T-helper 22 cell (primary cell): ENCODE data around the gene STK25.
A peak's percentile ranks its signal among the peaks of the same experiment; 100 is the strongest.

Source experiments
- DNase-seq: peaks from one replicate; pipeline ENCODE4 v3.0.0-alpha.2; 2020; ENCODE audit warnings: low read depth

STK25 gene

GRCh38 chr2:241508240-241509154, at the start of gene STK25:
TSS of gene STK25 (minus strand) at chr2:241508584. CDS start at chr2:241508035, 549 bp downstream.
- DNase-seq, result peak; percentile 96

DNA sequence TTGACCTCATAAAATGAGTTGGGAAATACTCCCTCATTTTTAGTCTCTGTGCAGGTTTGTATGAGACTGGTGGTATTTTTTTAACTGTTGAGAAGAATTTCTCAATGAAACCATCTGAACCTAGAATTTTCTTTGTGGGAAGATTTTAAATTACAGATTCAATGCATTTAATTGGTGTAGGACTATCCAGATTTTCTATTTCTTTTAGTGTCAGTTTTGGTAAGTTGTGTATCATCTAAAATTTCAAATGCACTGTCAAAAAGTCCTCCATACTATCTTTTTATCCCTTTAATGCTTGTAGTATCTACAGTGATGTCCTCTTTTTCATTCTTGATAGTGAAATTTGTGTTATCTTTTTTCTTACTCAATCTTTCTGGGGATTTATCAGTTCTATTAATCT, 48.4 kb upstream of the STK25 start:
- no peak for DNase-seq

GRCh38 chr2:241555711-241556110, 47.3 kb upstream of the STK25 start:
- DNase-seq, result no peak

DNA sequence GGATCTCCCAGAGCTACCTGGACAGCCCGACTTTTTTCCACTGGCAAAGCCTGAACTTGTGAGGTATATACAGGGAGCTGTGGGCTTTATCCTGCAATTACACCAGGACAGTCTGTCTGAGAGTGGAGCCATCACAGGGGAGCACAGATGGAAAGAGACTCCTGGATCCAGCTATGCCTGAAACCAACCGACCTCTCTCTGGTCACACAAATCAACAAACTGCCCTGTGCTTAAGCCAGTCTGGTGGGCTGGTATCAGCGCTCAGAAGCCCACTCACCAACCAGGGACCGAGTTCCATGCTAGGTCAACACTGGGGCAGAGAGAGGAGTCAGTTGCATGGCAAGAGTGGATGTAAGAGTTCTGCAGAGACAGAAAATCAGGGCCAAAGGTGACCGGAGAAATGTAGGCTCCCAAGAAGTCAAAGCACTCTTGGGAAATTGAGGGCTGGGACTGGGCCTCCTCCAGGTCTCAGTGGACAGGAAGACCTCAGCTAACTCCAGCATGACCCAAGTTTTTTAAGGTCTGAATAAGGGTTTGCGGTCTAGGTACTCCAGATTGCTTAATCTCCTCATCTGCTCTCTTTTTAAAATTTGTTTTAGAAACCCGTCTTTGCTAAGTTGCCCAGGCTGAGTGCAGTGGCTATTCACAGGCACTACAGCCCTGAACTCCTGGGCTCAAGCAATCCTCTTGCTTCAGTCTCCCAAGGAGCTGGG, 46.4 kb upstream of the STK25 start:
- DNase-seq, result no peak

DNA sequence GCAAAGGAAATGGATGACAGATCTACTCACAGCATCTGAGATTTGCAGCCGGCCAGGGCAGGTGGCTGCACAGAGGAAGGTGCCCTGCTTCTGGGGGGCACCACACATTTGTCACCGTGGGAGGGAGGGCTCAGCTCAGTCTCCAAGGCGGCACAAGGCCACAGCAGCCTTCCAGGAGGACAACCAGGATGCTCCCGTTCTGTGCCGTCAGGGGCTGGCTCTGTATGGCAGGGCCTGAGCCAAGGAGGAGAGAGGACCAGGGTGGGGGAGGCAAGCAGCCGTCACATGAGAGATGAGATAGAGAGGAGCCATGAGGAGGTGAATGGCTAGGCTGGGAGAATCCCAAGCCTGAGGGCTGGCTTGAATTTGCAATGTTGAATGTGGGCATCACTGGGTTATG, 45.6 kb upstream of the STK25 start:
- DNase-seq, result no peak

- DNase-seq, result no peak
These were observed 45.1 kb upstream of the STK25 start for GRCh38 chr2:241553512-241553830.

- DNase-seq, result no peak
These were observed 43.8 kb upstream of the STK25 start for GRCh38 chr2:241551998-241552737.

GRCh38 chr2:241551599-241551997, 43.2 kb upstream of the STK25 start:
- DNase-seq, result no peak

DNA sequence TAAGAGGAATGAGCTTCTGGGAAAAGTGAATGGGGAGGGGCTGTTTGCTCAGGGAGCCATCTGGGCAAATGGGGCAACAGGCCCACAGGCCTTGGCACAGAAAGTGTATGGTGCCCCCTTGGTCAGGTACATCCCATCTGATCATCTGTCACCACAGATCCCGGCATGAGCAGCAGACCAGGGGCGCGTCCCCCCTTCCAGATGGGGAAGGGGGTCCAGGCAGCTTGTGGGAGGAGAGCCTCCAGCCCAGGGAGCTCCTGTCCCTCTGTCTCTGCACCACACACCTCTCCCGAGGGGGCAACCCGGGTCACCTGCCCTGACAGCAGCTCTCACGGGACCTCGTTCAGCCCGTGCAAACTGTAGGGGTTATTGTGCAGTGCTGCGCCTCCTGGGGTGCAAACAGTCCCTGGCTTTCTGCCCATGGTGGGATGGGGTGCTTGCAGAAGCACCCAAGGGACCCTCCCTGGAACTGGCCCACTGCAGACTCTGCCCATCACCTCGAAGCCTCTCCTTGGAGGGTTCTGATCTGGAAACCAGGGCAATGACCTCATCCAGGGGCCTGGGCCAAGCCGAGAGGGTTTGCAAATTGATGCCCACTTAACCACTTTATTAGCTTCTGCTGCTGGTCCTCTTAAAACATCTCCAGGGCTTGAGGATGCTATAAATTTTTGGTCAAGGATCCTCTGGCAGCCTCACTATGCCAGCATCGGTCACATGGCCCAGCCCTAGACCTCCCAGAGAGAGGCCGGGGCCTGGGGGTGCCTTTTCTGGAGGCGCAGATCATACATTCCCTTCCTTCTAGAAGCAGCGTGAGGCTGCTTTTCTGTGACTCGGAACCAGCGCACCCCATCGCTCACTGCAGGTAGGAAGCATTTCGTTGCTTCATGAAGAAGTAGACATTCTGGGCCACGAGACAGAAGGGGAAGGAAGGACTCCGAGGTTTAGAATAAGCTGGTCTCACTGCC, 42.5 kb upstream of the STK25 start:
- no peak for DNase-seq

DNA sequence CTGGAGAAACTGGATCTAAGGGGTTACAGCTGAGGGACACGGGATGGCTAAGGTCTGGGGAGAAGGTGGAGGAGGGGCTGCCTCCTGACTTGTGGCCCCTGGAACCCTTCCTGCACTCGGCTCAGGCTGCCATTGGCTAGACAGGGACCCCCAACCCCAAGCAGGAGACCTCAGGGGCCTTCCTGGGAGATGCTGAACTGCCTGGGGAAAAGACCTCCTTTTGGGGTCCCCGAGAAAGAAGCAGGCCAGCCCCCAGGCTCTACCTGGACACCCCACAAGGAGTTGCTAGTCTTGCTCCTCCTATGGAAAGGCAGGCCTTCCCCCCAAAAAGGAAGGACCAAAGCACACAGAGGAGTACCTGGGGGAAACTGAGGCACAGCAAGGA, 40.1 kb upstream of the STK25 start:
- DNase-seq, result no peak

DNA sequence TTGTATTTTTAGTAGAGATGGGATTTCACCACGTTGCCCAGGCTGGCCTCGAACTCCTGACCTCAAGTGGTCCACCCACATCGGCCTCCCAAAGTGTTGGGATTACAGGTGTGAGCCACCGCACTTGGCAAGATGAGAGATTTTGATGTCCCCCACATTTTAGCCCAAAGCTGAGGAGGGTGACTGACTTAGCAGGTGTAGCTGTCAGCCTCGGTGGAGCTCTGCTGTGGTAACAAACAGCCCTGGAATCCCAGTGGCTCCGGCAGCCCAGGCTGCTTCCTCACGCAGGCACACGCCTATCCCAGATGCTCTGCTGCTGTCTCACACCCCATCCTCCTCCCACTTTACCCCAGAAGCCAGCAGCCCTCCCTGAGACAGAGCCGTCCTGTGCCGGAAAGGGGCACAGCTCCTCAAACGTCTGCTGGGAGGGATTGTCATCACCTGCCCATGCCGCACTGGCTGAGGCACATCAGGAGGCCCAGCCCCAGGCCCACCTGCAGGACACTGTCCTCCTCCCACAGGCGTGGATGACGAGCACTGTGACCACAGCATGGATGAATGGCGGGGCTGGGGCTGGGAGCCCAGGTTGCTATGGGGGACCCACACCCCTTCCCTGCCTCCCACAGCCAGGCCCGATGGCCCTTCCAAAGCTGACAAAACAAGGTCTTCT, 39.5 kb upstream of the STK25 start:
- no peak for DNase-seq

- DNase-seq, result no peak
These were observed 38.6 kb upstream of the STK25 start for GRCh38 chr2:241546771-241547498.

DNA sequence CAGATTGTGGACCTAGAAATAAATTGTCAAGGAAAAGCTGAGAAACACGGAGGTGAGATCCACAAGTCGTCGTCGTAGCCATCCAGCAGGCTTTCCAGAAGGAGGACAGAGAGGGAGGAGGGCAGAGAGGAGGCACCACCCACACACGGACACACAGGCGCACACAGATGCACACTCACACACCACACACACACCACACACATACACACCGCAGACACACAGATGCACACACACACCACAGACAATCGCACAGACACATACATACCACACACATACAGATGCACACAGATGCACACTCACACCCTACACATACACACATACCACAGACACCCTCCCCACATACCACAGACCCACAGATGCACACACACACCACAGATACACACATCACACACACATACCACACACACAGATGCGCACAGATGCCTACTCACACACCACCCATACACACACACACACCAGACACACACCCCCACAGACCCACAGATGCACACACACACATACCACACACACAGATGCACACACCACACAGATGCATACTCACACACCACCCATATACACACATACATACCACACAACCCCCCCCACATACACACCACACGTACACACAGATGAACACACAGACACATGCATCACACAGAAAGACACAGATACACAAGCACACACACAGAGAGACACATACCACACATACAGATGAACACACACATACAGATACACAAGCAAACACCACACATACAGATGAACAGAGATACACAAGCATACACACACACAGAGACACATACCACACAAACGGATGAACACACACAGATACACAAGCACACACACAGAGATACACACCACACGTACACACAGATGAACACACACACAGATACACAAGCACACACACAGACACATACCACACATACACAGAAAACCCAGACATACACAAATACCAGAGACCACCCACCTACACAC, 37.4 kb upstream of the STK25 start:
- no peak for DNase-seq

- no peak for DNase-seq
These were observed 36.7 kb upstream of the STK25 start for GRCh38 chr2:241545106-241545505.

DNA sequence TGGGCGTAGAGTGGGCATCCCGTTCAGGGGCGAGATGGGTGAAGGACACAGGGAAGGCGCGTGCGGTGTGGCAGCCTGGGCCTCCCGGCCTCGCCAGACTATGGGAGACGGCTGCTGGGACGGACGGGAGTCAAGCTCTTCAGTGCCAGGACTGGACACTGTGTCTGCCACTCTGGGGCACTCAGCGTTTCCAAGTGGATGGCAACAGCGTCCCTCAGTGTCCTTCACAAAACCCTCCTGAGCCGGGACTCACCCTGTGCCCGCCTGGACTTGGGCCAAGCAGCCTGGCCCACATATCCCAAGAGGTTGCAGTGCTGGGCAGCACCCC, 33.9 kb upstream of the STK25 start:
- no peak for DNase-seq

- DNase-seq, result no peak
These were observed 33.3 kb upstream of the STK25 start for GRCh38 chr2:241541564-241542277.

GRCh38 chr2:241540771-241541561, 32.6 kb upstream of the STK25 start:
- DNase-seq, result peak; percentile 27

- DNase-seq, result no peak
These were observed 32.0 kb upstream of the STK25 start for GRCh38 chr2:241540401-241540770.
